ENCODE data around the gene MIB1.

The MIB1 gene

DNA sequence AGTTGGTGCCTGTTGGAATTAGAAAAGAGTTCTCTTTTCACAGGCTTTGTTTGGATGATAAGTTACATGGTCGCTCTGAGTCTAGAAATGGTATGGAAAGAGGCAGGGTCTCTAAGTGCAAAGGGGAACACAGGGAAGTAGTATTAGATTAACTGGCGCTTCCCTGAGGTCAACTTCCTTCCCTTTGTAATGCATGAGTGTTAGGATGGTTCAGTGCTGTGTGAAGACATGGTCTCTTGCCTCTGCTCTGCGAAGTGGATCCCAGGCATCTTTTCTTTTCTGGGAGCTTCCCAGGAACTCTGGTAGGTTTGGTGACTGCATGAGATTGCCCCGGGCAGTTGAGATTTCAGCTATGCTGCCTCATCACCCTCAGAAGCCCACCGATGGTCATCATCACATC lies 170.3 kb downstream of the MIB1 start:
- no peak for TF ChIP-seq EZH2 (optimal IDR thresholded peaks at IDR 0.05; ENCODE audit: low read depth, low read length)
- TF ChIP-seq EZH2phosphoT487 (IDR thresholded peaks at IDR 0.05; ENCODE audit: low read length): no peak
- no peak for TF ChIP-seq CTCF (IDR thresholded peaks at IDR 0.05; ENCODE audit: low read length)
- H4K20me1 ChIP-seq (ENCODE audit: insufficient read depth, low read length): no peaks in the 10 kb centered on the region
- no peak overlapping the region for H3K9ac ChIP-seq (ENCODE audit: low read length)
- H3K79me2 ChIP-seq (ENCODE audit: low read length): no peaks in the 10 kb centered on the region
- H3K9me2 ChIP-seq (replicated peaks; ENCODE audit: insufficient read depth, low read length): no peaks in the 10 kb centered on the region
- no peaks in the 10 kb centered on the region for H3K27me3 ChIP-seq (replicated peaks; ENCODE audit: insufficient read depth, low read length)
- DNase-seq: no peak
- H3K4me1 ChIP-seq (ENCODE audit: low read length): no peaks in the 10 kb centered on the region
- no peak overlapping the region for H3K4me2 ChIP-seq (ENCODE audit: low read depth, low read length)
- H3K4me3 ChIP-seq (ENCODE audit: low read length): no peak overlapping the region
- H3K27ac ChIP-seq (ENCODE audit: low read length): no peak overlapping the region
- H2AFZ ChIP-seq (ENCODE audit: low read length): no peak overlapping the region
- H3K36me3 ChIP-seq (replicated peaks; ENCODE audit: insufficient read depth, low read length): no peaks in the 10 kb centered on the region
- no peaks in the 10 kb centered on the region for H3K9me3 ChIP-seq (replicated peaks; ENCODE audit: insufficient read depth, low read length)
- H3F3A ChIP-seq (ENCODE audit: insufficient read depth, low read length): no peaks in the 10 kb centered on the region

- no peak overlapping the region for H3K4me2 ChIP-seq (ENCODE audit: low read depth, low read length)
These were observed 171.0 kb downstream of the MIB1 start for GRCh38 chr18:21911551-21911950.

GRCh38 chr18:21912339-21913239 lies 172.0 kb downstream of the MIB1 start:
- H3K79me2 ChIP-seq (ENCODE audit: low read length): no peaks in the 10 kb centered on the region
- H3K9ac ChIP-seq (ENCODE audit: low read length): no peak overlapping the region
- H3K4me1 ChIP-seq (ENCODE audit: low read length): no peaks in the 10 kb centered on the region
- DNase-seq: no peak
- H3K4me3 ChIP-seq (ENCODE audit: low read length): no peak overlapping the region
- no peak overlapping the region for H3K4me2 ChIP-seq (ENCODE audit: low read depth, low read length)
- H3K36me3 ChIP-seq (replicated peaks; ENCODE audit: insufficient read depth, low read length): no peaks in the 10 kb centered on the region
- H3K27me3 ChIP-seq (replicated peaks; ENCODE audit: insufficient read depth, low read length): no peaks in the 10 kb centered on the region
- no peak overlapping the region for H2AFZ ChIP-seq (ENCODE audit: low read length)
- TF ChIP-seq CTCF (IDR thresholded peaks at IDR 0.05; ENCODE audit: low read length) (no peak), EZH2phosphoT487 (IDR thresholded peaks at IDR 0.05; ENCODE audit: low read length) (no peak), EZH2 (optimal IDR thresholded peaks at IDR 0.05; ENCODE audit: low read depth, low read length) (no peak)
- no peak overlapping the region for H3K27ac ChIP-seq (ENCODE audit: low read length)
- H3F3A ChIP-seq (ENCODE audit: insufficient read depth, low read length): no peaks in the 10 kb centered on the region
- no peaks in the 10 kb centered on the region for H3K9me2 ChIP-seq (replicated peaks; ENCODE audit: insufficient read depth, low read length)
- no peaks in the 10 kb centered on the region for H3K9me3 ChIP-seq (replicated peaks; ENCODE audit: insufficient read depth, low read length)
- no peaks in the 10 kb centered on the region for H4K20me1 ChIP-seq (ENCODE audit: insufficient read depth, low read length)

More at GRCh38 chr18:21911551-21911950, 171.0 kb downstream of the MIB1 start:
- no peaks in the 10 kb centered on the region for H3K79me2 ChIP-seq (ENCODE audit: low read length)
- no peaks in the 10 kb centered on the region for H3F3A ChIP-seq (ENCODE audit: insufficient read depth, low read length)
- H3K4me3 ChIP-seq (ENCODE audit: low read length): no peak overlapping the region
- no peaks in the 10 kb centered on the region for H3K9me2 ChIP-seq (replicated peaks; ENCODE audit: insufficient read depth, low read length)
- no peak overlapping the region for H3K9ac ChIP-seq (ENCODE audit: low read length)
- H4K20me1 ChIP-seq (ENCODE audit: insufficient read depth, low read length): no peaks in the 10 kb centered on the region
- no peak overlapping the region for H2AFZ ChIP-seq (ENCODE audit: low read length)
- no peak overlapping the region for H3K27ac ChIP-seq (ENCODE audit: low read length)
- no peak for DNase-seq
- H3K36me3 ChIP-seq (replicated peaks; ENCODE audit: insufficient read depth, low read length): no peaks in the 10 kb centered on the region
- TF ChIP-seq EZH2phosphoT487 (IDR thresholded peaks at IDR 0.05; ENCODE audit: low read length): no peak
- TF ChIP-seq EZH2 (optimal IDR thresholded peaks at IDR 0.05; ENCODE audit: low read depth, low read length): no peak
- no peak for TF ChIP-seq CTCF (IDR thresholded peaks at IDR 0.05; ENCODE audit: low read length)
- no peaks in the 10 kb centered on the region for H3K9me3 ChIP-seq (replicated peaks; ENCODE audit: insufficient read depth, low read length)
- H3K27me3 ChIP-seq (replicated peaks; ENCODE audit: insufficient read depth, low read length): no peaks in the 10 kb centered on the region
- H3K4me1 ChIP-seq (ENCODE audit: low read length): no peaks in the 10 kb centered on the region

Data from MM.1S (cell line).